ENCODE results near the gene MYOF.
"Not testable (repeated sequence)": the region's sequence is repeated elsewhere in the genome, so short reads cannot be mapped to it uniquely, and the experiment has no call there.

The MYOF gene

DNA sequence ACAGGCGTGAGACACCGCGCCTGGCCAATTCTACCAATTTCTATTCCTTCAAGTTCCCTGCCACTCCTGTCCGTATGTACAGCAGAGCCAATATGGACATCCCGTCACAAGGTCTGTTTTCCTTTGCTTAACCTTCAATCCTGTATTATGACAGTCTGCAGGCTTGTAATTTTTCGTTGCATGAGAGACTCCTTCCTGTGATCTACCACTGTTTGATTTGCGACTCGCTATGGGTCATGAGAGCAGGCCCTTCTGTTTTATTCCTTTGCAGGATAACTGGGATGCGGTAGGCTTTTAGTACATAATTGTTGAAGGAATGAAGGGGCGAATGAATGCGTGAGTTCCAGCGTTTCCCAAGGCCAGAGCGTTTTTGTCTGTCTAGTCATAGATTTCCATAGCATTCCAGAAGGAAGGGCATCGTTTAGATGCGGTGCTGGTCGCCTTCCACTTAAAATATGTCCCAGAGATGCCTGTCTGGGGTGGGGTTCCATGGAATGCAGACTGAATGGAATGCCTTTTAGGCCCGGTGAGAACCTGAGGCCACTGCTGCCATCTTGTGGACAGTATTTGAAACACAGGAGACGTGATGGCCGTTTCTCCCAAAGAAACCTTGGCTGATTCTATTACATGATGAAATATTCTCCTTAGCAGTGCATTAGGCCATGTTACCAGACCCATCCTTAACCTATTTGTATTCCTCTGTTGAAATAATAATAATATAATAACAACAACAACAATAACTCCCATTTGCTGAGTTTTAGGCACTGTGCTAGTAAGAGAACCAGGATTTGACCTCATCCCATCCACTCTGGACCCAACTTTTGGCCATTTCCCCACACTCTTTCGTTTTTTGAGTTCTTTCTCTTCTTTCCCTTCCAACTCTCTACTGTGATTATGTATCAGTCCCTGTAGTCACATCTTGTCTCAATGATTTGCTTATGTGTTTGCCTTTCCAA, 193.2 kb downstream of the MYOF start:
- peak; percentile 86 for DNase-seq

DNA sequence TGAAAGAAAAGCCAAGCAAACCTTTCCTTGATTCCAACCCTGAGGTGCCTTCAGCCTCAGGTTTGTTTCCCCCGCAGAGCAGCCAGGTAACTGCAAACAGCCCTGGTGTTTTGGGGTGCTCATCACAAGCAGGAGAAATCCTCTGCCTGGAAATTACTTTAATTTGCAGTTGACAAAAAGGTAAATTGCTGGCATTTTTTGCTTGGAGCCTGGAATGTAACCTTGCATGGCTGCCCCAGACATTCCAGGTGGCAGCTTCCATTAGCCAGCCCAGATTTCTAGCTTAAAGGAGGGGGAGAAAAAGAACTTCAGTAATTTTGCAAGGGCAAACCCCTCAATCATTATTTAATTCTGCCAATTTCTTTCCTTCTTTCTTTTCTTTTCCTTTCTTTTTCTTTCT, 194.4 kb downstream of the MYOF start:
- DNase-seq, result no peak

DNA sequence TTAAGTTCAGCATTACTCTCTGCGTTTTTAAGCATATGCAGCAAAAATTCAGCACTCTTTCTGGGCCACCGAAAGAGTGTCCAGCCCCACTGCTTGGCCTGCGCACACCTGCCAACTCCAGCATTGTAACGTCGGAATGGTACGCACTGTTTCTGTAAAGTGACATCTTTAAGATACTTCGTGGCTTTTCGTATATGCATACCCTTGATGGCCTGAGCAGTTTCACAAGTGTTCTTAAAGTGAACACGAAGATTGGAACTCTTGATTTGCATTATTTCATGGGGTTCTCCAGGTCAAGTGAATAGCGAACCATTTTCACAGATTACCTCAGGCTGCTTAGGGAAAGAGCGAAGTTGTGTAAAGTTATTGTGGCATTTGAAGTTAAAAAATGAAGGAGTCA, 197.9 kb downstream of the MYOF start:
- DNase-seq, result not testable (repeated sequence)

DNA sequence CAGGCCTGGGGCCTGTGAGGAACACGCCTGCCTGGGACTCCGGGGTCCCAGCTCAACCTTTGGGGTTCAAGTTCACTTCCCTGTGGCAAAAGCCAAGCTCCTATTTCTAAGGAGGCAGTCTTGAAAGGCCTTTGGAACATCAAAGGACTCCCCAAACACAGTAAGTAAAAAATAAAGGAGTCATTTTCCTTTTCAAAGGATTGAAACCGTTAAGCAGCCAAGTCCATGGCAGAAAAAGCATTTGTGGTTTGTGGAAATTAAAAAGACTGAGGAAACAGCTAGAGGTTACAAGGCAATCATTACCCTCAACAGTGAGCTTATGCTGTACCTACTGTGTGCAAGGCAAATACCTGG, 200.8 kb downstream of the MYOF start:
- no peak for DNase-seq

DNA sequence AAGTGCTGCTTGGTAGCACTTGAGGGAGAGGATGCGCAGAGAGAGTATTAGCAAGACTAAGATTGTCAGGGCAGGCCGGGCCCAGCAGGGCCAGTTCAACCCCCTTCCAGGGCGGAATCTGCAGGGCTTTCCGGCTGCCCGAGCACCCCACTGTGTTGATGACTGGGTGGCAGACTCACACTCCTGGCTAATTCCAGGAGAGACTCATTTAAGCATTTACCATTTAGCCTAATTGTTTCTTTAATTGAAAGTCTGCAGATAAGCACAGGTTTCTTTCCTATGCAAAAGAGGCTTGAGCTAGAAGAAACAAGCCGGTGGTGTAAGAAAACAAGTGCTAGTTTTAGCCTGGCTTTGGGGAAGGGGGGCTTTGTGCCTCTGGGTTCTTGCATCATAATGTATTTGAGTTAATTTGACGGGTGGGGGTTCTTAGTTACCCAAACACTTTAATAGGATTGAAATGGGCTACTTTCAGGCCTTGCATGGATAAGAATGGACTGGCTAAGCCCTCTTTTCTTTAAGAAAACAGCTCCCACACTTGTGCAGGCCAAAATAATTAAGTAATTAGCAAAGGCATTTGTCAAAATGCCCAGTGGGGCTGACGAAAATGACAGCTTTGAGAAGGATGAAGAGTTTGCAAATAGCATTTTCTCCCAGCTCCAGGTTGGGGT, 201.3 kb downstream of the MYOF start:
- no peak for DNase-seq

DNA sequence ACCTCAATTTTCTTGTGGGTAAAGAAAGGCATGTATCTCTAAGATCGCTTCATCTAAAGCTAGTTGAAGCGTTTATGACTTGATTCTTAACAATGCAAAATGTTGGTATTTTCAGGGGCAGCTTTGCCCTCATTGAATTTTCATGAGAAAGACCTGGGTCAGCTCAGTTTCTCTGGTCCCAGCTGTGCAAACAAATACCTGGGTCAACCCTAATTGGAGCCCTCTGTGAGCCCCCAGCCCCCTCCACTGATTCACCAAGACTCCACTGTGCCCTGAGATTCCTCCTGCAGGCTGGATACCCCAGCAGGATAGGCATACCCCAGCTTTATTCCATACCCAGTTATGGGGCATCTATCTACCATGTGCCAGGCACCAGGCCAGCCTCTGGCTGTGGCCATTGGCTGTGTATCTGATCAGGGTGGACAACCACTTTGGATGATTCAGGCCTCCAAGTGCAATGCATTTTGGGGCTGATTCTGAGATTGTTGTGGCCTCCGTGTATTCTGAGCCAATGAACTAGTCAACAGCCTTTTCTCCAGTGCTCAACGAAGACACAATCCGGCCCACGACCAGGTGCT, 201.9 kb downstream of the MYOF start:
- DNase-seq, result no peak

DNA sequence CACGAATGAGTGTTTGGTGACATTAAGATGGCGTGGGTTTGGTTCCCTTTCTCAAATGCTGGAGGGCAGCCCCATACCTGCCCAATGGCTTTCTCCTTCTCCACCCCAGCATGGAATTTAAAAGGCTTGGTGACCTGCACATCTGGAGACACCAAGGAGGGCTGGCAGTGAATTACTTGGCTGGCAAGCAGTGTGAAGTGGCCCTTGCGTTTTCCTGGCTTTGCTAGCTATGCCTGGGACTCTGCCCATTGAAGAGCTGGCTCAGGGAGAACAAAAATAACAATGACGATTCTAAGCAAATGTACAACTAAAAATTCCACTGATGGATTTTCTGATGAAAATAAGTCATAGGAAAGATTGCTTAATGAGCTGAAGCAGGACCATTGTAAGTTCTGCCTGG, 204.8 kb downstream of the MYOF start:
- DNase-seq, result no peak

DNA sequence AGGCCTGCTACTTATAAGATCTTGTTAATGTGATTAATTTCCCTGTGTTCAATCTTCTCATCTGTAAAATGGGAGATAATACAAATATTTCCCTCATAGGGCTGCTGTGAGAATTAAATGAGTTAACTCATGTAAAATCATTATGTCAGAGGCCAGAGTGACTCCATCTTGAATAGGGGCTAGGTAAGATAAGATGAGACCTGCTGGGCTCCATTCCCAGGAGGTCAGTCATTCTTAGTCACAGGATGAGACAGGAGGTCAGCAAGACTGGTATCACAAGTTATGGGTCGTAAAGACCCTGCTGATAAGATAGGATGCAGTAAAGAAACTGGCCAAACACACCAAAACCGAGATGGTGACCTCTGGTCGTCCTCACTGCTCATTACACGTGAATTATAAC, 207.7 kb downstream of the MYOF start:
- no peak for DNase-seq

DNA sequence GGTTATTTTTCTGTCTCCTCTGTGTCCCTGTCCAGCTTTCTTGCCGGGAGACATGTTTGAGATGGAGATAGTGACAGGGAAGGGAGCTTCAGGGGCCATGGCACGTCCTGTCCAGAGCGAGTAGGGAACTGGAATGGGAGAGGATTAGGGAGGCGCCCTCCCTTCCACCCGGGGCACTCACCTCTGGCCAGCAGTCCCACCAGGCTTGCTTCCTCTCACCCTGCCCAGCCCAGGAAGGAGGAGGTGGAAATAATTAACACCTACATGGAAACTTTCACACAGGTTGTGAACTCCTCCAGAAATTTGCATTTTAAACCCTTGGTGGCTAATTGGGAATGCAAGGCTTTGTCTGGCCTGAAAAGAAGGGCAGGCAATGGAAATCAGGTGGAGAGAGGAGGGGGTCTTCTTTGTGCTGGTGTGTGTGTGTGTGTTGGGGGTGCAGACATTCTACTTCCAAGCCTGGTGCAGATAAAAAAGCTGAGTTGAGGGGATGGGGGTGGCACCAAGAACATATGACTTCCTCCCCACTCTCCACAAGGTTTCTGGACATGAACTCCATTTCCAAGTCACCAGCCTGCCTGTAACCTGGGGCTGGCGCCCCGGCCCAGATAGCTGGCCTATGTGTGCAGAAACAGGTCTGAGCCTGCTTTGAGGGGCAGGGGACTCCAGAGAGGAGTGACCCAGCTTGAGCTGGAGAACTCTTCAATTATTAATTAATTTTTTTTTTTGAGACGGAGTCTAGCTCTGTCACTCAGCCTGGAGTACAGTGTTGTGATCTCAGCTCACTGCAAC, 209.1 kb downstream of the MYOF start:
- DNase-seq, result no peak

DNA sequence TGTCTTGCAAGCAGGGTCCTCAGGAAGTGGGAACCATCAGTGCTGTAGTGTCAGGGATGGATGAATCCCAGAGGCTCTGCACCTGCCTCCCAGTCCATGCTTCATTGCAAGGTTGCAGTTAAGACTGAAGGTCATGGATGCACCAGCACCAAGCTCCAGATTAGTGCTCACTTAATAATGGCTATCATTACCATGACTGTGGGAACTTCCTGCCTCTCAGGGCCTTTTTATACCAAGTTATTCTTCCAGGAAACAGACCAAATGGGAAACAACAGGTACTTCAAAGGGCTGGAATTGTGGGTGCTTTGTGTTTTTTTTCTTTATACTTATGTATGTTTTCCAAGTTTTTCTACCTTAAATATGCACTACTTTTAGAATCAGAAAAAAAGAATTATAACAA, 210.8 kb downstream of the MYOF start:
- no peak for DNase-seq

DNA sequence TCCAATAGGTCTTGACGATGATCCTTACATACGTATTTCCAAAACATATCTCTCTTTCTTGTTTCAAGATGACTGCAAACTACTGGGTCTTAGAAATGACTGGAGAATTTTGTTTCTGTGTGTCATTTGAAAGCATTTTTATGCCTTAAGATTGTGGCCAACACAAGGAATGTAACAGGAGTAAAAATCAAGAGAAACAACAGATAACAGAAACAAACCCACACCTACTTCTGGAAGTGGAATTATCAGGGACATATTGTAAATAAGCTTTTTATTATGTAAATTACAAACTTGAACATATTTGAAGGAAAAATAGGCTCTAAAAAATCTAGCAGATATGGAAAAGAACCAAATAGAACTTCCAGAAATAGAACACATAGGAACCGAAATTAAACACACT, 212.9 kb downstream of the MYOF start:
- DNase-seq, result no peak

DNA sequence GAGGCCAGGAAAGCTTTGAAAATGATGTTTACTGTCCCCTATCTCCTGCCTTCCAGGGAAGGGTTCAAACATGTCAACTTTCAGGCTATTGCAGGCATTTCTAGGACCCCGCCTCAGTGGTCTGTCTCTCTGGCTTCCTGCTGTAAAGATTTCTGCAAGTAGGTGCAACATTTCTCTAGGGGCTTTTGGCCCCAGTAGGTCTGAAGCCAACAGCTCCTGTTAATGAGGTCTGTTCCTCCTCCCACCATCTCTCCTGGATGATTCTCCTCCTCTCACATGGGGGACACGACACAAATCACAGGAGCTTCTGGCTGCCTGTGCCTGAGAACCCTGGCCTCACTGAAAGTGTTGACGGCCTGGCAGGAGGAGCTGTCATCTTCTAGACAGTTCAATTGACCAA, 214.1 kb downstream of the MYOF start:
- DNase-seq, result no peak

DNA sequence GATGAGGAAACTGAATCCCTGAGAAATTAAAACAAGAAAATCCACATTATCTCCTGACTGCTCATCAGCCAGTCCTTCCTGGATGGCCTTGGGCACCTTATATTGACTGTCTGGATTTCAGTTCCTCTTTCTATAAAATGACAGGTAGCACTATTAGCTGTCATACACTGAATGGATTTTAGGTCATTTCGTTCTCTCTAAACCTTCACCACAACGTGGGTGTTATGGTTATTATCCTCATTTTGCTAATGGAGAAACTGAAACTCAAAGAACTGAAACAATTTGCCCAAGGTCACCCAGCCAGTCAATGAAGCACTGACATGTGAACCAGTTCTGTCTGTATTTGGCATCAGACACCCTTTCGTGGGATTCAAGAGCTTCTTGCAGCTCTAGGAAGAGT, 214.6 kb downstream of the MYOF start:
- no peak for DNase-seq

DNA sequence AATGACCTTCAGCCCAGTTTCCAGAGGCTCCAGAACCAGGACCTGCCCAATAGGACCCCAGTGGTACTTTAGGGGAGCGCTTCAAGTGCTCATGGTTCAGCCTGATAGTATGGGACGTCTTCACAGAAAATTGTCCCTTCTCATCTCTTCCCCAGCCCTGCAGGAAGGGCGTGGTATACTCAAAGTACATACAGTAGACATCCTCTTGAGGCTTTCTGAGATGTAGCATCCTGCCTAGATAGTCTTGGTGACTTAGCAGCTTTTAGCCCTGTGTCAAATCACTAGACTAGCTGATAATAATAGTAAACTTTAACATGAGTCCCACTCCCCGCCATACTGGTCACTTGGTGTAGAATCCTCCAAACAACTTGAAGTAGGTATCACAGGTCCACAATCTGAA, 215.3 kb downstream of the MYOF start:
- DNase-seq, result no peak

DNA sequence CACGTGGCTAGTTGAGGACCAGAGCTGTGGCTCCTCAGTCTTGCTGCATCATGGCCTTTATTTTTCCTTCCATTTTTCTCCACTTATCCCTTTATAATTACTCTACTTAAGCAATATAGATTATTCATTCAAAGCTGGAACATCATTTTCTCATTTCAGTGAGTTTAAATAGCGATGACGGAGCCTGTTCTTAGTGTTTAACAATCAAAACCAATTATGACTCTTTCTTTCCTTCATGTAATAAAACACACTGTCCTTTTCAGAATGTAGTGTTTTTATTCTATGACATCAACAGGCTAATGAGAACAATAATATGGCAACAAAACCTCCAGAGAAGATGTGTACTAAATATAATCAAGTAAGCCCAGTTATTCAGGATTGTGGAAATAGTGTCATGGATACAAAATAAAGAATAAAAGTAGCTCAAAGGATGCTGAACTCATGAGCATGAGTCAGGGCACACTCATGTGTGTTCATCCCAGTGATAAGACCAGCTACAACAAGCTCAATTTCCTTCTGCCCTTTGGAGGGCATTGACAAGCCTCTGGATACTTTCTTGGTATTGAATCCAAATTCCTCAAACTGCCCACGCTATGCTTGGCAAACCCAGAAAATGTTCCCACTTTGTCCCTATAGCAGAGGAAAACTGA, 220.0 kb downstream of the MYOF start:
- DNase-seq, result no peak

DNA sequence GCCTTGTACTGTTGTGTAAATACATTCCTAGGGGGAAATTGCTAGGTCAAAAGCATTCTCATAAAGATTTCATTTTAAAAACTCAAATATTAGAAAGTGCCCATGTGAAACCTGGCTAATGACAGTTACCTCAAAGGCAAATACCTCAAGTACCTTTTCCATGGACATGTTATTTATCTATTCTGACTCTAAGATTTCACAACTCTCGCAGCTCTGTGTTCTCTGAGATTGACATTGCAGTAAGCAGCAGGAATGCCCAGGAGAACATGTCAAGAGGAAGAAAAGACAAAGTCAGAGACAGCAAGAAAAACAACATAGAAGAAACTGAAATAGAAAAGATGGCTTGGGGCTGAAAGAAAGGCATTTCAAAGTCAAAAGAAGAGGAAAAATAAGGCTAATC, 221.0 kb downstream of the MYOF start:
- no peak for DNase-seq

DNA sequence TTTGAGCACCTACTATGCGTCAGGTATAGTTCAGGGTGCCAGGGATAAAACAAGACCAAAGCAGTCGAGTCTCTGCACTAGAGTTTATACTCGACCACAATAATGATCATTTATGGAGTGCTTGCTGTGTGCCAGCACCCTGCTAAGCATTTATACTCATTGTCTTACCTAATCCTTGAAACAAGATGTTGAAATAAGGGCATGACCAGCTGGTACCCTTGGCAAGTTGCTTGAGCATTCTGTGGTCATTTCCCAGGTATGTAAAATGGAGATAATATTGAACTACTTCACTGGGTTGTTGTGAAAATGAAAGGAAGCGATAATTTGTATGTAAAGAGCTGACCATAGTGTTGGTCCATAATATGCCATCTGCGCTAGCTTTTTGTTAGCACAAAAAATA, 223.0 kb downstream of the MYOF start:
- DNase-seq, result no peak

Measured in right forelimb (tissue), 1 donor.